ENCODE measurements around the gene MVB12B.

The MVB12B gene

DNA sequence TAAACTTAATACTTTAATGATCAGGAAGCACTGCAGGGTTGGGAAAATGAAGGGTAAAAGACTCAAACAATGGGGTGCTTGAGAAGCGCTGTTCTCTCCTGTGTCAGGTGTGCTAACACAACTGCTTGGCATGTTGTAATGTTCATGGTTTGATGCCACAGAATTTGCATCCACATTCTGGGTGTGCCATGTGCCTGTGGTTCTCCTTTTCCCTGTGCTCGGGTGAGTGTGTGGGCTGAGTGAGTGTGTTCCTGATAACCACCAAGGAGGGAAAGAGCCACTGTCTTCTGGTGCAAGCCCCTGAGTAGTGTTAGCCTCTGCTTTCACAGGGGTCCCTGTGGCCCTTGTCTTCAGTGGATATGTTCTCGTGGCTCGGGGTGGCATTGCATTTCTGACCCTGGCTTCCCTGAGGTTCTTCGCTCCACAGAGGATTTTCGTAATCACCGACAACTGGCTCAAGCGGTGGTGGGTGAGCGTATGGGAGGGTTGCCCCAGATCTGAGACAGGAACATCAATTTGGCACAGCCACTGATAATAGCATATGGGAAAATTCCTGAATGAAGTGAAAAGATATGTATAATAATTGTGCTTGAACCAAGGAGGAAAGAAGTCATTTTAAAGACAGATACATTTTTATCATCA is 102.0 kb downstream of the MVB12B start:
- Histone ChIP-seq H3K4me1 (ENCODE audit: control insufficient read depth, insufficient read depth, low read length) (peaks cover 6% of the 10 kb centered on the region), H3K27ac (ENCODE audit: insufficient read depth, low read depth, low read length, poor library complexity, severe bottlenecking) (no peak overlapping the region), H3K27me3 (ENCODE audit: control insufficient read depth, insufficient read depth, low read length, poor library complexity, severe bottlenecking) (no peaks in the 10 kb centered on the region), H3K36me3 (ENCODE audit: control insufficient read depth, insufficient read depth, low read length) (no peaks in the 10 kb centered on the region), H3K4me3 (ENCODE audit: insufficient read depth, low read depth, low read length) (no peak overlapping the region), H3K9me3 (ENCODE audit: control insufficient read depth, low read length) (no peaks in the 10 kb centered on the region)
- 95 to 96% methylated on average over 9 of the region's 9 CpGs for WGBS, 2 experiments

DNA sequence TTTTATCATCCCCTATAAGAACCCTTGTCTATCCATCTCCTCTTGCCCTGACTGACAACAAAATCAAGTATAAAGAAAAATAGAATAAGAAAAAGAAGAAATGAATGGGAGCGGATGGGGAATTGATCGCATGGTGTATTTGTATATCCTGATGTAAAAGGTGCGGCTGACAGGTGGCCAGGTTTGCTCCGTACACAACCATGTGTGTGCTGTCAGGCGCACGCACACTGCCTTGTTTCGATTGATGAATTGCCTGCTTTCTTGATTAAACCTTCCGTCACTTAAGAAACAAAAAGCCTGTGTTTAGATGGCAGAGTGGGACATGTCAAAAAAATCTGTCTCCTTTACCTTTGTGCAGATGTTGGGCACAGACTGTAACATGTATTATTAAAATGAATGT is 102.6 kb downstream of the MVB12B start:
- H3K4me3 ChIP-seq (ENCODE audit: insufficient read depth, low read depth, low read length): no peak overlapping the region
- no peak overlapping the region for H3K27ac ChIP-seq (ENCODE audit: insufficient read depth, low read depth, low read length, poor library complexity, severe bottlenecking)
- peaks cover 6% of the 10 kb centered on the region for H3K4me1 ChIP-seq (ENCODE audit: control insufficient read depth, insufficient read depth, low read length)
- 96 to 97% methylated on average over 8 of the region's 8 CpGs for WGBS, 2 experiments
- no peaks in the 10 kb centered on the region for H3K9me3 ChIP-seq (ENCODE audit: control insufficient read depth, low read length)
- no peaks in the 10 kb centered on the region for H3K36me3 ChIP-seq (ENCODE audit: control insufficient read depth, insufficient read depth, low read length)
- no peaks in the 10 kb centered on the region for H3K27me3 ChIP-seq (ENCODE audit: control insufficient read depth, insufficient read depth, low read length, poor library complexity, severe bottlenecking)

DNA sequence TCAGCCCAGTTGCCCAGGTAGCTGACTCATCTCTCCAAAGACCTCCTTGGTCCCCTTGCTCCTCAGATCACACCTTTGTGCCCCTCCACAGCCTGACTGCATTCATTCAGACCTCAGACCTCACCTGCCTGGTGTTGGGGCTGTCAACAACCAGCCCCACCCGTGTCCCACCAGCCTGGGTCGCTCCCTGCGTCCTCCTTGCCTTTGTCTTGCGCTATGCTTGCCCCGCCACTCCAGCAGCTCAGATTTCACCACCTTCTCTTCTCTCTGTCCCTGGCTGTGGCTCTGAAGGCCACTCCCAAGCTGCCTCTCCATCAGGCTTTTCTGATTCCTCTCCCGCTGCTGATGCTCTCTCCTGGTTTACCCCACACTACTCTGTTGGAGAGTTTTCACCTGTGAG is 103.5 kb downstream of the MVB12B start:
- Histone ChIP-seq H3K9me3 (ENCODE audit: control insufficient read depth, low read length) (no peaks in the 10 kb centered on the region), H3K27ac (ENCODE audit: insufficient read depth, low read depth, low read length, poor library complexity, severe bottlenecking) (no peak overlapping the region), H3K4me1 (ENCODE audit: control insufficient read depth, insufficient read depth, low read length) (peaks cover 6% of the 10 kb centered on the region), H3K27me3 (ENCODE audit: control insufficient read depth, insufficient read depth, low read length, poor library complexity, severe bottlenecking) (no peaks in the 10 kb centered on the region), H3K4me3 (ENCODE audit: insufficient read depth, low read depth, low read length) (no peak overlapping the region), H3K36me3 (ENCODE audit: control insufficient read depth, insufficient read depth, low read length) (no peaks in the 10 kb centered on the region)
- WGBS, 2 experiments: 59 to 62% methylated on average over 6 of the region's 6 CpGs

DNA sequence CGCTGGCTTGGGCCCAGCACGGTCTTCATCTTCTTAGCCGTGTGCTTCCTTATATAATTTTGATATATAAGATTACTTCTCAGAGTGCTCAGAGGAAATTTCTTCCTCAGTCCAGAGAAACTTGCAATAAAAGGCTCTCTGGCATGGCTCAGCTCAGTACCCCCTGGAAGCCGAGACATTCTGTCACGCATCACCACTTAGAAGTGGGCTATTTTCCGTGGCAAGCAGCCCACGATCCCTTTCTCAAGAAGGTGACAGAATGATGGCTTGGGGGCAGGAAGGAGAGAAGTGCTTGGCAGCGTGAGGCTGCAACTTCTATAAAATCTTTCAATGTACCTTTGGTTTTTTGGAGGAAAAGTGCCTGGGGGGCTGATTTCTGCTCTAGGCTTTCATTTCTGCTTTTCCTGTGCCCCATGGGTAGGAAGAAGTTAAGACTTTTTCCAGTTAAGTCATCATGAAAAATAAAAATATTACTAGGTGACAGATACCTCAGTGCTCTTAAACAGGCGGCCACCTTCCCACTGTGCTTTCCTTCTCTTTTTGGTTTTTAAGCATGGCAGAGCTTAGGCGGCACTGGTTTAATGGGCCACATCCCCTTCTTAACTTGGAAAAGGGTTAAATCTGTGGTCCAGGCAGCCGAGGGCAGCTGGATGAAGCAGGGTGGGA is 104.6 kb downstream of the MVB12B start:
- Histone ChIP-seq H3K36me3 (ENCODE audit: control insufficient read depth, insufficient read depth, low read length) (no peaks in the 10 kb centered on the region), H3K27ac (ENCODE audit: insufficient read depth, low read depth, low read length, poor library complexity, severe bottlenecking) (no peak overlapping the region), H3K27me3 (ENCODE audit: control insufficient read depth, insufficient read depth, low read length, poor library complexity, severe bottlenecking) (no peaks in the 10 kb centered on the region), H3K4me1 (ENCODE audit: control insufficient read depth, insufficient read depth, low read length) (peaks cover 14% of the 10 kb centered on the region), H3K4me3 (ENCODE audit: insufficient read depth, low read depth, low read length) (no peak overlapping the region), H3K9me3 (ENCODE audit: control insufficient read depth, low read length) (no peaks in the 10 kb centered on the region)
- WGBS, 2 experiments: 93 to 94% methylated on average over 8 to 11 of the region's 11 CpGs

DNA sequence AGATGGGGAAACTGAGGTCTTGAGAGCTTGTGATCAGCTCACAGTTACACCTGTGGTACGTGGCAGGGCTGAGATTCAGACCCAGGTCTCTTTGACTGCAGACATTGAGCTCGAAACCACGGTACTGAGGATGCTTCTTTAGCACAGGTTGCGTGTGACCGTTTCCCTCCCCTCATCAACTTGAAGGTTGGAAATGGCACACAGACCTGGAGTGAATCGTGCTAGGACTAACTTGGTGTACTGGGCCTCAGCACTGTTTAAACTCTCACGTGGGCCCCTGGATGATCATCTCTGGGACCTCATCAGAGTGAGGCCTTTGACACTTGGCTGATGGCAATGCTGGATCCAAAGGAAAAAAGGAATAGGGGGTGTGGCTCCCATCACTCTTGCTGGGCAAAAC is 106.0 kb downstream of the MVB12B start:
- Histone ChIP-seq H3K4me3 (ENCODE audit: insufficient read depth, low read depth, low read length) (no peak overlapping the region), H3K9me3 (ENCODE audit: control insufficient read depth, low read length) (no peaks in the 10 kb centered on the region), H3K36me3 (ENCODE audit: control insufficient read depth, insufficient read depth, low read length) (no peaks in the 10 kb centered on the region), H3K4me1 (ENCODE audit: control insufficient read depth, insufficient read depth, low read length) (peaks cover 23% of the 10 kb centered on the region), H3K27me3 (ENCODE audit: control insufficient read depth, insufficient read depth, low read length, poor library complexity, severe bottlenecking) (no peaks in the 10 kb centered on the region), H3K27ac (ENCODE audit: insufficient read depth, low read depth, low read length, poor library complexity, severe bottlenecking) (no peak overlapping the region)
- WGBS, 2 experiments: 80 to 82% methylated on average over 7 of the region's 7 CpGs

DNA sequence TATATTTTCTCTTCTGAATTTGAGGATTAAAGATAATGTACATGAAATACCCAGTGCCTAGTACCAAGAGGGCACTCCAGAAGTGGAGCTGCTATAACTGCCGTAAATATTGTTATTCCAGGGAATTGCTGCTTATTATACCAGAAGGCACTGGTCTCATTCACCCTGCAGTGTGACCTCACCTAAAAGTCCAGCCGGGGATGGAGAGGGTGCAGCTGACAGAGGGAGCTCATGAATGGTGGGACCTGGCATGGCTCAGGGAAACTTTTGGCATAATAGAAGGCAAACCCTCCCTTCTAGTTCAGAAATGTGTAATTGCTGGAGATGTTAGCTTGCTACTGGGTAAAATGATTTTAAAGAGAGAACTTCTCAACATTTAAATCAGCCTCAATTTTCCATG is 108.5 kb downstream of the MVB12B start:
- WGBS, 2 experiments: 99 to 100% methylated on average over 2 of the region's 2 CpGs
- H3K27ac ChIP-seq (ENCODE audit: insufficient read depth, low read depth, low read length, poor library complexity, severe bottlenecking): no peak overlapping the region

DNA sequence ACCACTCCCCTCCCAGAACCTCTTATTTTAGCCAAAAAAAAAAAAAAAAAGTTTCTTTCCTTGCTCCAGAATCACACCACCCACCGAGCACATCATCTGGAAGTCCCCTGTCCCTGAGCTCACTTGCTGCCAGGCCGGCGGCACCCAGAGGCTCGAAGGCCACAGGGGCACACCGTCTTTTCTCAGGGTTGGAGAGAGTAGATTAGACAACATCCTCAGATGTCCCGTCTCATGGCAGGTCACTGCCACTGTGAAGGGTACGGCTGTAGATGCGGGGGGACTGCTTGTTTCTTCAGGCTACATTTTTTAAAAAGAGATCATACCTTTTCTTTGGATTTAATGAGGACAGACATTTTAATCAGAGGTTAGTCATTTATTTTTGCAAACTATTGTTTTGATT is 109.0 kb downstream of the MVB12B start:
- H3K27me3 ChIP-seq (ENCODE audit: control insufficient read depth, insufficient read depth, low read length, poor library complexity, severe bottlenecking): no peaks in the 10 kb centered on the region
- H3K36me3 ChIP-seq (ENCODE audit: control insufficient read depth, insufficient read depth, low read length): no peaks in the 10 kb centered on the region
- H3K4me3 ChIP-seq (ENCODE audit: insufficient read depth, low read depth, low read length): no peak overlapping the region
- H3K27ac ChIP-seq (ENCODE audit: insufficient read depth, low read depth, low read length, poor library complexity, severe bottlenecking): no peak overlapping the region
- H3K4me1 ChIP-seq (ENCODE audit: control insufficient read depth, insufficient read depth, low read length): peaks cover 46% of the 10 kb centered on the region
- WGBS, 2 experiments: 93 to 96% methylated on average over 8 of the region's 8 CpGs
- no peaks in the 10 kb centered on the region for H3K9me3 ChIP-seq (ENCODE audit: control insufficient read depth, low read length)

More for the DNA sequence above, 108.5 kb downstream of the MVB12B start:
- Histone ChIP-seq H3K4me1 (ENCODE audit: control insufficient read depth, insufficient read depth, low read length) (peaks cover 41% of the 10 kb centered on the region), H3K36me3 (ENCODE audit: control insufficient read depth, insufficient read depth, low read length) (no peaks in the 10 kb centered on the region), H3K4me3 (ENCODE audit: insufficient read depth, low read depth, low read length) (no peak overlapping the region), H3K9me3 (ENCODE audit: control insufficient read depth, low read length) (no peaks in the 10 kb centered on the region), H3K27me3 (ENCODE audit: control insufficient read depth, insufficient read depth, low read length, poor library complexity, severe bottlenecking) (no peaks in the 10 kb centered on the region)

DNA sequence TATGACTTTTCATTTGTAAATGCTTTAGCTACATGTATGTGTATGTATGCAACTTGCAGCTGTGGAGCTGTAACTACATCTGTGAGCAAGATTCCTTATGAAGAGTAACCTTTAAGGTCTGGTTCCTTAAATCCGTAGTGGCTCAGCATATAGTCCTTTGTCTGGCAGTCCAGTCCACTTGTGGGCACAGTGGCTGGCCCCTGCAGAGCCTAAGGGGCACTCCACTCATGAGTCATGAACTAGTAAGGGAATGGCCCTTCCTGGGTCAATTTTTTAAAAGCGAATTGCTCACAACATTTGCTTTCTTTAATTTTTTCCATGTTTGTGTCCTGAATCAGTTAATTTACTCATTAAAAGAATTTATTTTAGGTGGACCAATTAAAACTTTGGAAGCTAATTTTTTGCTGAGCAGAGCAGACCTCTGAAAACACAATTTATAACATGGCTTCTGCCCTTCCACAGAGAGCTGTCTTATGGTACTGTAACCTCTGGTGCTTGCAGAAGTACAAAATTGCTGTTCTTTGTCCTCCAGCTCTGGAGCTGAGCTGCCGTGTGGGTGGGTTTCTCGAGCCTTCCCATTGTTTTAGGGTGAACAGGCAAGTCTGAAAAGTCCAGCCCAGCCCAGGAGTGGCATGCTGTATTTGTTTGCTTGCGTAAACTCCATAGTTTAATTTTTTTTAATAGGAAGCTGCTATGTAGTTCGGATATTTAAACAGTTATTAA is 110.1 kb downstream of the MVB12B start:
- 75 to 80% methylated on average over 6 of the region's 6 CpGs for WGBS, 2 experiments
- peaks cover 54% of the 10 kb centered on the region for H3K4me1 ChIP-seq (ENCODE audit: control insufficient read depth, insufficient read depth, low read length)
- no peak overlapping the region for H3K27ac ChIP-seq (ENCODE audit: insufficient read depth, low read depth, low read length, poor library complexity, severe bottlenecking)

DNA sequence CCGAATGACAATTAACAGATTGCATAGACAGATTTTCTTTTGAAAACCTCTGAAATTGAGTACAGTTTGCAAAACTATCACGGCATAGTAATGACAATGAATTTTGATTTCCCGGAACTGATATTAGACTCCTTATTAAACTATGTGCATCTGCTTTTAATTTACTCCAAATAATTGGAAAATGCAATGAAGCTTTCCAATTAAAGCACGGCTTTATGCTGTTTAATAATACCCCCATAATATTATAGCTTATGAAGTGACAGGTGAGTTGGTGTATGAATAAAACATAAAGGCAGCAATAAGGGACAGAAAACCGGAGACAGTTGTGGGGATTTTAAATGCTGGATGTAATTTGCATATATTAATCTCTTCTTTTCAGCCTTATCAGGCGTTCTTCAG is 110.6 kb downstream of the MVB12B start:
- no peak overlapping the region for H3K4me3 ChIP-seq (ENCODE audit: insufficient read depth, low read depth, low read length)
- H3K4me1 ChIP-seq (ENCODE audit: control insufficient read depth, insufficient read depth, low read length): peaks cover 54% of the 10 kb centered on the region
- 89 to 92% methylated on average over 4 to 5 of the region's 6 CpGs for WGBS, 2 experiments

More for the DNA sequence above, 110.1 kb downstream of the MVB12B start:
- no peaks in the 10 kb centered on the region for H3K27me3 ChIP-seq (ENCODE audit: control insufficient read depth, insufficient read depth, low read length, poor library complexity, severe bottlenecking)
- H3K36me3 ChIP-seq (ENCODE audit: control insufficient read depth, insufficient read depth, low read length): no peaks in the 10 kb centered on the region
- no peak overlapping the region for H3K4me3 ChIP-seq (ENCODE audit: insufficient read depth, low read depth, low read length)
- H3K9me3 ChIP-seq (ENCODE audit: control insufficient read depth, low read length): no peaks in the 10 kb centered on the region

DNA sequence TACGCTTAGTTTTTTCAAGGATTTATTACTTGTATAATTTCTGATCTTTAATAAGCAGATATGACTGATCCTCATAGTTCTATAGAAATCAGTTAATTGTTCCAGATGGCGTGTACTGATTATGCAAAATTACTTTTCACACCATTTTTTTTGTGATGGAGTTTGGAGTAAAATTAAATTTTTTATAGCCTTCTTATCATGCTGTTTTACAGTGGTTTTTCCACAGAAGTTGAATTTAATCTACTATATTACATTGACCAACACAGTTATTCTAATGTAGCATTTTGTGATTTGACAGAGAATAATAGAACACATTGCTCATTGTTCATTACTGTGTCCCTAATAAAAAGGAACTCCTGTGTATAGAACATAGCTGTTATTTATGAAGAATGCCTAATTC is 111.1 kb downstream of the MVB12B start:
- no peaks in the 10 kb centered on the region for H3K36me3 ChIP-seq (ENCODE audit: control insufficient read depth, insufficient read depth, low read length)
- 100% methylated on average over 1 of the region's 2 CpGs; no CpG with 5 or more reads in 1 of the 2 experiments for WGBS, 2 experiments

More for the DNA sequence above, 110.6 kb downstream of the MVB12B start:
- H3K9me3 ChIP-seq (ENCODE audit: control insufficient read depth, low read length): no peaks in the 10 kb centered on the region
- H3K27ac ChIP-seq (ENCODE audit: insufficient read depth, low read depth, low read length, poor library complexity, severe bottlenecking): no peak overlapping the region
- no peaks in the 10 kb centered on the region for H3K36me3 ChIP-seq (ENCODE audit: control insufficient read depth, insufficient read depth, low read length)
- no peaks in the 10 kb centered on the region for H3K27me3 ChIP-seq (ENCODE audit: control insufficient read depth, insufficient read depth, low read length, poor library complexity, severe bottlenecking)

More for the DNA sequence above, 111.1 kb downstream of the MVB12B start:
- H3K27me3 ChIP-seq (ENCODE audit: control insufficient read depth, insufficient read depth, low read length, poor library complexity, severe bottlenecking): no peaks in the 10 kb centered on the region
- H3K9me3 ChIP-seq (ENCODE audit: control insufficient read depth, low read length): no peaks in the 10 kb centered on the region
- peaks cover 54% of the 10 kb centered on the region for H3K4me1 ChIP-seq (ENCODE audit: control insufficient read depth, insufficient read depth, low read length)
- H3K4me3 ChIP-seq (ENCODE audit: insufficient read depth, low read depth, low read length): no peak overlapping the region
- H3K27ac ChIP-seq (ENCODE audit: insufficient read depth, low read depth, low read length, poor library complexity, severe bottlenecking): no peak overlapping the region
